ENCODE data around the gene ABCB6. TPM values are rescaled to one million over a fixed set of nuclear protein-coding genes. Genes with fewer than 3 reads are reported as not detected.

The ABCB6 gene
- total and polyA plus RNA-seq, 10 of the 15 experiments (the other 5 are each of a cell fraction or from before 2014, with no cell fraction given): 2.3 to 22.1 (median 13.8) TPM

DNA sequence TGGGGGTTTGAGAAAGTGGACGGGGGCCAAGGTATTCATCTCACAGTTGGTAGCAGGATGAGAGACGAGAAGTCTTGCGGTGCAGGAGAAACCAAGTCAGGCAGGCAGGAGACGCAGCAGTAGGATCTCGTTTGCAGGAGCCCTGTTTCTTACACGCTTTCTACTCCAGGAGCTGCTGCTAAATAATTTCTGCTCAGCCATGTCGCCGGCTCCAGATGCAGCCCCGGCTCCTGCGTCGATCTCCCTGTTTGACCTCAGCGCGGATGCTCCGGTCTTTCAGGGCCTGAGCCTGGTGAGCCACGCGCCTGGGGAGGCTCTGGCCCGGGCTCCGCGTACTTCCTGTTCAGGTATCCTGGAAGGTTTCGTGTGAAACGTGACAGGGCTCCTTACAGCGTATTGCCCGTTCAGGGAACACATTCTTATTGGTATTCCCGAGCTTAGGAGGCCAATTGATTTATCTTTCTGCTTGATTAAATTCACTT lies 11.3 kb upstream of the ABCB6 start (continued):
- TF ChIP-seq, protein P1, sequence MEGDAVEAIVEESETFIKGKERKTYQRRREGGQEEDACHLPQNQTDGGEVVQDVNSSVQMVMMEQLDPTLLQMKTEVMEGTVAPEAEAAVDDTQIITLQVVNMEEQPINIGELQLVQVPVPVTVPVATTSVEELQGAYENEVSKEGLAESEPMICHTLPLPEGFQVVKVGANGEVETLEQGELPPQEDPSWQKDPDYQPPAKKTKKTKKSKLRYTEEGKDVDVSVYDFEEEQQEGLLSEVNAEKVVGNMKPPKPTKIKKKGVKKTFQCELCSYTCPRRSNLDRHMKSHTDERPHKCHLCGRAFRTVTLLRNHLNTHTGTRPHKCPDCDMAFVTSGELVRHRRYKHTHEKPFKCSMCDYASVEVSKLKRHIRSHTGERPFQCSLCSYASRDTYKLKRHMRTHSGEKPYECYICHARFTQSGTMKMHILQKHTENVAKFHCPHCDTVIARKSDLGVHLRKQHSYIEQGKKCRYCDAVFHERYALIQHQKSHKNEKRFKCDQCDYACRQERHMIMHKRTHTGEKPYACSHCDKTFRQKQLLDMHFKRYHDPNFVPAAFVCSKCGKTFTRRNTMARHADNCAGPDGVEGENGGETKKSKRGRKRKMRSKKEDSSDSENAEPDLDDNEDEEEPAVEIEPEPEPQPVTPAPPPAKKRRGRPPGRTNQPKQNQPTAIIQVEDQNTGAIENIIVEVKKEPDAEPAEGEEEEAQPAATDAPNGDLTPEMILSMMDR (IDR thresholded peaks at IDR 0.05 in 2 of 3, conservative IDR thresholded peaks at IDR 0.05 in 1 of 3; ENCODE audit: control insufficient read depth in 2 of 3, extremely low read depth in 1 of 3, insufficient read depth in 1 of 3, low read depth in 3 of 3, low read length in 3 of 3): no peak
- TF ChIP-seq POU2F2 (IDR thresholded peaks at IDR 0.05; ENCODE audit: borderline replicate concordance, low read depth, low read length) (0 out of 3 replicates have a peak, but pooled peaks have one; percentile 19), IKZF2 (IDR thresholded peaks at IDR 0.05) (no peak), BMI1 (IDR thresholded peaks at IDR 0.05; ENCODE audit: borderline replicate concordance) (no peak), EED (IDR thresholded peaks at IDR 0.05; ENCODE audit: low read depth) (no peak), BHLHE40 (IDR thresholded peaks at IDR 0.05; ENCODE audit: borderline replicate concordance in 1 of 2, low read depth in 2 of 2, low read length in 1 of 2) (peak; percentile 75; a peak in 3 of 4 replicates), TCF12 (IDR thresholded peaks at IDR 0.05; ENCODE audit: low read depth, low read length) (no peak), IRF4 (IDR thresholded peaks at IDR 0.05; ENCODE audit: low read depth, low read length) (no peak), CREM (IDR thresholded peaks at IDR 0.05; ENCODE audit: low read depth) (no peak), HCFC1 (IDR thresholded peaks at IDR 0.05; ENCODE audit: low read length) (no peak), KAT2A (conservative IDR thresholded peaks at IDR 0.05; ENCODE audit: control insufficient read depth, low read depth, low read length) (no peak), JUND (IDR thresholded peaks at IDR 0.05; ENCODE audit: low read depth, low read length) (no peak), TAF1 (IDR thresholded peaks at IDR 0.05; ENCODE audit: borderline replicate concordance, low read depth, low read length) (no peak), TCF3 (IDR thresholded peaks at IDR 0.05; ENCODE audit: borderline replicate concordance, insufficient read depth, low read depth, low read length) (0 out of 2 replicates have a peak, but pooled peaks have one; percentile 18), NR2C1 (IDR thresholded peaks at IDR 0.05) (no peak), MYC (IDR thresholded peaks at IDR 0.05; ENCODE audit: insufficient read depth, insufficient read length, insufficient replicate concordance, low read length, severe bottlenecking) (no peak), CEBPB (IDR thresholded peaks at IDR 0.05; ENCODE audit: borderline replicate concordance in 1 of 2, low read depth in 2 of 2, low read length in 2 of 2) (0 out of 4 replicates have a peak, but pooled peaks of 1 of the 2 experiments have one; percentile 1), ZNF24 (IDR thresholded peaks at IDR 0.05) (no peak)
- TF ChIP-seq, protein P2, sequence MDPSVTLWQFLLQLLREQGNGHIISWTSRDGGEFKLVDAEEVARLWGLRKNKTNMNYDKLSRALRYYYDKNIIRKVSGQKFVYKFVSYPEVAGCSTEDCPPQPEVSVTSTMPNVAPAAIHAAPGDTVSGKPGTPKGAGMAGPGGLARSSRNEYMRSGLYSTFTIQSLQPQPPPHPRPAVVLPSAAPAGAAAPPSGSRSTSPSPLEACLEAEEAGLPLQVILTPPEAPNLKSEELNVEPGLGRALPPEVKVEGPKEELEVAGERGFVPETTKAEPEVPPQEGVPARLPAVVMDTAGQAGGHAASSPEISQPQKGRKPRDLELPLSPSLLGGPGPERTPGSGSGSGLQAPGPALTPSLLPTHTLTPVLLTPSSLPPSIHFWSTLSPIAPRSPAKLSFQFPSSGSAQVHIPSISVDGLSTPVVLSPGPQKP (IDR thresholded peaks at IDR 0.05; ENCODE audit: low read depth, low read length): no peak
- TF ChIP-seq, protein P3, sequence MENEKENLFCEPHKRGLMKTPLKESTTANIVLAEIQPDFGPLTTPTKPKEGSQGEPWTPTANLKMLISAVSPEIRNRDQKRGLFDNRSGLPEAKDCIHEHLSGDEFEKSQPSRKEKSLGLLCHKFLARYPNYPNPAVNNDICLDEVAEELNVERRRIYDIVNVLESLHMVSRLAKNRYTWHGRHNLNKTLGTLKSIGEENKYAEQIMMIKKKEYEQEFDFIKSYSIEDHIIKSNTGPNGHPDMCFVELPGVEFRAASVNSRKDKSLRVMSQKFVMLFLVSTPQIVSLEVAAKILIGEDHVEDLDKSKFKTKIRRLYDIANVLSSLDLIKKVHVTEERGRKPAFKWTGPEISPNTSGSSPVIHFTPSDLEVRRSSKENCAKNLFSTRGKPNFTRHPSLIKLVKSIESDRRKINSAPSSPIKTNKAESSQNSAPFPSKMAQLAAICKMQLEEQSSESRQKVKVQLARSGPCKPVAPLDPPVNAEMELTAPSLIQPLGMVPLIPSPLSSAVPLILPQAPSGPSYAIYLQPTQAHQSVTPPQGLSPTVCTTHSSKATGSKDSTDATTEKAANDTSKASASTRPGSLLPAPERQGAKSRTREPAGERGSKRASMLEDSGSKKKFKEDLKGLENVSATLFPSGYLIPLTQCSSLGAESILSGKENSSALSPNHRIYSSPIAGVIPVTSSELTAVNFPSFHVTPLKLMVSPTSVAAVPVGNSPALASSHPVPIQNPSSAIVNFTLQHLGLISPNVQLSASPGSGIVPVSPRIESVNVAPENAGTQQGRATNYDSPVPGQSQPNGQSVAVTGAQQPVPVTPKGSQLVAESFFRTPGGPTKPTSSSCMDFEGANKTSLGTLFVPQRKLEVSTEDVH (IDR thresholded peaks at IDR 0.05; ENCODE audit: low read depth, partially characterized antibody): peak; percentile 45

All from GM12878 (cell line).